ENCODE results near the gene ACOT7. TPM values are rescaled to one million over a fixed set of nuclear protein-coding genes. Genes with fewer than 3 reads are reported as not detected.

ACOT7 gene
- total and polyA plus RNA-seq, 2 of the 13 experiments (the other 11 are each of a cell fraction or from before 2014, with no cell fraction given): 33.0 to 55.8 TPM

- TF ChIP-seq KMT2A (CRISPR knock-in tag; IDR thresholded peaks at IDR 0.05) (no peak), NCOA5 (CRISPR knock-in tag; IDR thresholded peaks at IDR 0.05) (no peak), SPEN (CRISPR knock-in tag; IDR thresholded peaks at IDR 0.05; ENCODE audit: low read depth) (no peak), GMEB1 (CRISPR knock-in tag; IDR thresholded peaks at IDR 0.05; ENCODE audit: borderline replicate concordance) (no peak), HES4 (CRISPR knock-in tag; IDR thresholded peaks at IDR 0.05; ENCODE audit: borderline replicate concordance) (no peak), ZNF512 (CRISPR knock-in tag; IDR thresholded peaks at IDR 0.05) (no peak), CEBPZ (IDR thresholded peaks at IDR 0.05; ENCODE audit: low read length) (no peak), ZNF34 (CRISPR knock-in tag; IDR thresholded peaks at IDR 0.05; ENCODE audit: borderline replicate concordance) (no peak), ZNF546 (CRISPR knock-in tag; conservative IDR thresholded peaks at IDR 0.05) (no peak)
These were observed 27.7 kb upstream of the ACOT7 start (continued) for GRCh38 chr1:6421266-6421665.

Measured in HepG2 (cell line).